ENCODE results near the gene SPI1. TPM values are rescaled to one million over a fixed set of nuclear protein-coding genes. Genes with fewer than 3 reads are reported as not detected.

The SPI1 gene
- total RNA-seq, 1 donor from 2014 or later: not detected

DNA sequence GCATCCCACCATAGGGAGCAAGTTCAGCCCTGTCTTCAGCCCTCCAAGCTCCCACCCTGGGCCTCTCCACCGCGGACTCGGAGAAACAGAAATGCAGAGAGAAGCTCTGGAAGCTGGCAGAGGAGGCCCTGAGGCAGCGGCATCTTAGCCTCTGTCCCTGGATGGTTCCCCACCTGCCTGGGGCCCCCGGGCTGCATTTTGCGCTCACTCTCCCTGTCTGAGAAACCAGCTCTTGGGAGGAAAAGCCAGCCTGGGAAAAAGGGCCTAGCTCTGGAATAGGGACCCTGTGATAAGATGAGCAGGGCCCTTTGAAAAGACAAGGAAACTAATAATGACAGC, 12.0 kb upstream of the SPI1 start:
- no peak overlapping the region for H3K4me3 ChIP-seq
- no peaks in the 10 kb centered on the region for H3F3A ChIP-seq (ENCODE audit: low read depth)
- no peaks in the 10 kb centered on the region for H4K20me1 ChIP-seq (ENCODE audit: low read depth)
- no peaks in the 10 kb centered on the region for H3K9me3 ChIP-seq (ENCODE audit: low read depth)
- H3K27me3 Mint-ChIP-seq (ENCODE audit: insufficient read depth, low read depth): no peaks in the 10 kb centered on the region
- H2AFZ ChIP-seq (replicated peaks): no peak overlapping the region
- no peak overlapping the region for H3K27ac Mint-ChIP-seq
- no peaks in the 10 kb centered on the region for H3K27me3 ChIP-seq
- H3K79me2 ChIP-seq (ENCODE audit: low read depth): no peaks in the 10 kb centered on the region
- no peak overlapping the region for H3K27ac ChIP-seq
- TF ChIP-seq CTCF (IDR thresholded peaks at IDR 0.05) (no peak), EZH2 (IDR thresholded peaks at IDR 0.05) (no peak), EZH2phosphoT487 (IDR thresholded peaks at IDR 0.05) (no peak)
- no peaks in the 10 kb centered on the region for H3K36me3 ChIP-seq
- no peaks in the 10 kb centered on the region for H3K9me3 Mint-ChIP-seq
- no peak overlapping the region for H3K9ac ChIP-seq
- no peaks in the 10 kb centered on the region for H3K4me1 ChIP-seq
- no peak overlapping the region for H3K4me2 ChIP-seq
- DNase-seq (ENCODE audit: low spot score): no peak
- no peaks in the 10 kb centered on the region for H3K4me1 Mint-ChIP-seq
- H3K4me3 Mint-ChIP-seq: no peak overlapping the region
- H3K36me3 Mint-ChIP-seq: no peaks in the 10 kb centered on the region

DNA sequence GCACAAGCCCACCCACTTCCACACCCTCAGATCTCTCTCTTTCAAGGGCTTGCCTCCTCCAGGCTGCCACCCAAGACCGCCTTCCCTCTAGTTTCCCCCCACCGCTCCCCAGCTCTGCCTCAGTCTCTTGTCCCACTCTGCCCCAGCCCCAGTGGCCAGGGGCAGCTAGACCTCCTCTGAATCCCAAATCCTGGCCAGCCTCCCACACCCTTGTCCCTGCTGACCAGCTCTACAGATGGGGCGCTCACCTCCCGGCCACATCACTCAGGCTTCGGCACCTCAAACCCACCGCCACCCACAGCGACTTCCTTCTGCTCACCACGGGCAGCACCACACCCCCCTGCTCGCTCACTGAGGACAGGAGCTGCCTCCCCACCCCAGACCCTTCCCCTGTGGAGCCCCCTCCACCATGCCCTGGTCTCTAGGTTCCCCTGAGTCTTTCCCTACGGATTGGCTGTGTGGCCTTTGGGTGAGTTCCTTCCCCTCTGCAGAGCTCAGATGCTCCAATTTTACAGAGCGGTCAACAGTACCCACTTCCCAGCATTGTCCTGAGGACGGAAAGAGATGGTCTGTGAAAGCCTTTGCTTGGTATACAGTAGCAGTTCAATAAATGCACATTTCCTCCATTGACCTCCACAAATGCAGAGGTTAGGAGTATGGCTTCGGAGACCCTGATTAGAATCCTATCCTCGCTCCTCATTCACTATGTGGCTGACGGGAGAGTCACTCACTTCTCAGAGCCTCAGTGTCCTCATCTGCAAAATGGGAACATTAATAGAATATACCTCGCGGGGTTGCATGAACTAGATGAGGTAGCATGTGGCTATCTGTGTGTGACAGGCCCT, 11.5 kb upstream of the SPI1 start:
- no peak overlapping the region for H3K4me3 Mint-ChIP-seq
- no peak for TF ChIP-seq EZH2 (IDR thresholded peaks at IDR 0.05)
- no peaks in the 10 kb centered on the region for H3K27me3 Mint-ChIP-seq (ENCODE audit: insufficient read depth, low read depth)
- Histone ChIP-seq H2AFZ (replicated peaks) (no peak overlapping the region), H4K20me1 (ENCODE audit: low read depth) (no peaks in the 10 kb centered on the region), H3K4me3 (no peak overlapping the region), H3K4me1 (no peaks in the 10 kb centered on the region), H3K4me2 (no peak overlapping the region), H3K79me2 (ENCODE audit: low read depth) (no peaks in the 10 kb centered on the region), H3K9me3 (ENCODE audit: low read depth) (no peaks in the 10 kb centered on the region), H3K27ac (no peak overlapping the region), H3K9ac (no peak overlapping the region), H3K27me3 (no peaks in the 10 kb centered on the region), H3K36me3 (no peaks in the 10 kb centered on the region), H3F3A (ENCODE audit: low read depth) (no peaks in the 10 kb centered on the region)
- DNase-seq (ENCODE audit: low spot score): no peak
- no peaks in the 10 kb centered on the region for H3K9me3 Mint-ChIP-seq
- H3K27ac Mint-ChIP-seq: peak overlapping the region; percentile 72
- no peaks in the 10 kb centered on the region for H3K4me1 Mint-ChIP-seq
- H3K36me3 Mint-ChIP-seq: no peaks in the 10 kb centered on the region

DNA sequence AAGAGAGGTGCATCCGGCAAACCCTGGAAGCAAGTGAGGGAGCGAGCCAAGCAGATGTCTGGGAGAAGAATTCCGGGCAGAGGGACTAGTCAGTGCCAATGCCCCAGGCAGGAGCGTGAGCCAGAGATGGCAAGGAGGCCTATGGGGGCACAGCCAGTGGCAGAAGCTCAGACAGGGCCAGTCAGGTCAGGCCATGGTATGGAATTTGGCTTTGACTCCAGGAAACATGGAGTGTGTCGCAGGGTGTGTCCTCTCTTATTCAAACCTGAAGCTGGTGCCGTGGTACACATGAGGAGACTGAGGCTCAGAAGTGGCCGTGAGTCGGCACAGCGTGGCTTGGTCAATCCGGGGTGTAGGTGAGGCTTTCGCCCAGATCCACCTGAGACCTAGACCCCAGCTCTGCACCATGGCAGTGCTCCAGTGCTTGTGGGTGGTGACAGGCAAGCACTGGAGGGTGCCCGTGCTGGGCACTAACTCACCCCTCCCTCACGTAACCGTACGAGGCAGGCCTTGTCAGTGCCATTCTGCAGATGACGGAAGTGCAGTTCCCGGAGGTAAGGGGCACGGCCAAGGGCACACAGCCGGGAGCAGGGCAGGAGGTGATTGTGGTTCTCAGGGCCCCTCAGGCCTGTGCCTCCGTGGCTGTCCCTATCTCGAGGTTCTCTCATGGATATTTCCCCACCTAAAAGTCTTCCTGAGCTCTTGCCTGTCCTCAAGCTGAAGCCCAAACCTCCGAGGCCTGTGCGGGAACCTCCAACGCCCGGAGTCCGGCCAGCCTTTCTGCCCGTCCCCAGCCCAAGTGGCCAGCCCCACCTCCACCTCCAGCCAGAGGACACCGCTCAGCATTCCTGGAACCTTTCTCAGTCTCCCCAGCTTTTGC, 10.6 kb upstream of the SPI1 start:
- H3K4me3 Mint-ChIP-seq: no peak overlapping the region
- no peaks in the 10 kb centered on the region for H3K79me2 ChIP-seq (ENCODE audit: low read depth)
- H3K27me3 ChIP-seq: no peaks in the 10 kb centered on the region
- DNase-seq (ENCODE audit: low spot score): no peak
- no peak overlapping the region for H3K4me2 ChIP-seq
- no peak for TF ChIP-seq CTCF (IDR thresholded peaks at IDR 0.05)
- TF ChIP-seq EZH2phosphoT487 (IDR thresholded peaks at IDR 0.05): no peak
- no peak for TF ChIP-seq EZH2 (IDR thresholded peaks at IDR 0.05)
- H2AFZ ChIP-seq (replicated peaks): no peak overlapping the region
- no peaks in the 10 kb centered on the region for H4K20me1 ChIP-seq (ENCODE audit: low read depth)
- H3K4me3 ChIP-seq: no peak overlapping the region
- no peaks in the 10 kb centered on the region for H3K4me1 Mint-ChIP-seq
- H3K9me3 ChIP-seq (ENCODE audit: low read depth): no peaks in the 10 kb centered on the region
- no peaks in the 10 kb centered on the region for H3K27me3 Mint-ChIP-seq (ENCODE audit: insufficient read depth, low read depth)
- H3K9ac ChIP-seq: no peak overlapping the region
- H3K27ac Mint-ChIP-seq: peak overlapping the region; percentile 72
- H3K9me3 Mint-ChIP-seq: no peaks in the 10 kb centered on the region
- no peaks in the 10 kb centered on the region for H3K36me3 Mint-ChIP-seq
- H3K27ac ChIP-seq: no peak overlapping the region
- no peaks in the 10 kb centered on the region for H3K4me1 ChIP-seq
- H3F3A ChIP-seq (ENCODE audit: low read depth): no peaks in the 10 kb centered on the region
- no peaks in the 10 kb centered on the region for H3K36me3 ChIP-seq

Data from neural progenitor cell (in vitro differentiated cells).